GM12865 (cell line): ENCODE data around the gene MMUT.

Source experiments
- DNase-seq: peaks from one replicate; pipeline ENCODE4 v3.0.0; 2010; ENCODE audit warnings: low read depth
- H3K4me3 ChIP-seq: 2 replicates; pipeline ENCODE4 v1.5.1; 2011; ENCODE audit warnings: mild to moderate bottlenecking, low read depth, low read length, control low read depth
- CTCF ChIP-seq: IDR thresholded peaks from 2 replicates; pipeline ENCODE4 v1.5.1; 2011; ENCODE audit warnings: low read length, control low read depth, low read depth, inconsistent platforms; ENCODE audit not compliant: insufficient read depth; ENCODE audit errors: missing control alignments

The MMUT gene

DNA sequence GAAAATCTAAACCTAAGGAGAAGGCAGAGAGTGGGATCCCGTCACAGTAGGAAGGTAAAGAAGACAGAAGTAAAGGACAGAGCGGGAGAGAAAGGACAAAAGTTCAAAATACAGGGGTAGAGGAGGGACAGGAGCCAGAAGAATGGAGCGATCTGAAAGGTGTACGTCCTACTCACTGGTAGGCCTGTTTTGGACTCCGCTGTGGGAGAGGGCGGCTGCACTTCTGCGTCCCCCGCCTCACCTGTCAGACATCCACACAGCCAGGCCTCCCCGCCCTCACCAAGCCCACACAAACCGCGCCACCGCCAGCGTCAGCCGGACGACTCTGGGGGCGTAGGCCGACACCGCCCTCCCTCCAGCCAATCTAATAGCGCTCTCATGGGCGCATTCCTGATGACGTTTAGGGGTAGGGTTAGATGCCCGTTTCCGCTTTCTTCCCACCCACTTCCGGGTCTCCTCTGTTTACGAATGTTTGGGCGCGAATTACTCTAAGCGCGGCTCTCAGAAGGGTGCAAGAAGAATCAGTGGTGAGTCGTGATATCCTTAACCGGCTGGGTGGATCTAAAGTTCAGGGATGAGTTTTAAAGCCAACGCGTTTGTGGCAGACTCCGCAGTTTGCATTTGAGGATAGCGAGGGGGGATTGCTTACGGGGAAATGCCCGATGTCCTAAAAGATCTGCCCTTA lies at the start of gene MMUT, which contains the start of gene CENPQ:
Gene MMUT (minus strand): TSS at position 327 of the 685 bp plus-strand sequence. CDS start 3,787 bp downstream, outside the sequence.
Gene CENPQ (plus strand): TSS at position 444 of the 685 bp plus-strand sequence. CDS start 6,807 bp downstream, outside the sequence.
- peak within 1 kb of the TSS; percentile 85 for H3K4me3 ChIP-seq
- DNase-seq = peak; percentile 93
- no peak for TF ChIP-seq CTCF

GRCh38 chr6:49509342-49509741 lies 46.3 kb upstream of the MMUT start:
- no peak for TF ChIP-seq CTCF
- H3K4me3 ChIP-seq = no peak overlapping the region
- no peak for DNase-seq

DNA sequence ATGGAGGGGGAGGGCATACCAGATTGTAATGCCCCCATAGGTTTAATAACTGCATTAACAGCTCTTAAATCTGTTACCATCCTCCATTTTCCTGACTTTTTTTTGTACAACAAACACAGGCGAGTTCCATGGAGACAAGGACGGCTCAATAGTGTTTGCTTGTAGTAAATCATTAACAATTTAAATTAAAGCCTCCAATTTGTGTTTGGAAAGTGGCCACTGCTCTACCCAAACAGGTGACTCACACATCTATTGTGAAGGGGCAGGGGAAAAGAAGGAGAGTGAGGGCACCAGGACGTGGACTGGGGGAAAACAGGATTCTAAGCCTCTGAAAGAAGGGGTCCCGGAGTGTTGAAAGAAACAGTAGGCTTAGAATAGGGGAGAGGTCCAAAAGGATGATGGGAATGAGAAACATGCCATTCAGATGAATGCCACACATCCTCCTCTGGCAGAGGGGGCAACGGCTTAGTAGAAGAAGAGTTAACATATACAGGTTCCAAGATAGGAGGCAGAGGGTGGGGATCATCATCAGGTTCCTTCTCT lies 43.6 kb upstream of the MMUT start:
- H3K4me3 ChIP-seq = no peak overlapping the region
- TF ChIP-seq CTCF = no peak
- no peak for DNase-seq

GRCh38 chr6:49504666-49505065 lies 41.6 kb upstream of the MMUT start:
- DNase-seq = no peak
- TF ChIP-seq CTCF = no peak
- H3K4me3 ChIP-seq = no peak overlapping the region

DNA sequence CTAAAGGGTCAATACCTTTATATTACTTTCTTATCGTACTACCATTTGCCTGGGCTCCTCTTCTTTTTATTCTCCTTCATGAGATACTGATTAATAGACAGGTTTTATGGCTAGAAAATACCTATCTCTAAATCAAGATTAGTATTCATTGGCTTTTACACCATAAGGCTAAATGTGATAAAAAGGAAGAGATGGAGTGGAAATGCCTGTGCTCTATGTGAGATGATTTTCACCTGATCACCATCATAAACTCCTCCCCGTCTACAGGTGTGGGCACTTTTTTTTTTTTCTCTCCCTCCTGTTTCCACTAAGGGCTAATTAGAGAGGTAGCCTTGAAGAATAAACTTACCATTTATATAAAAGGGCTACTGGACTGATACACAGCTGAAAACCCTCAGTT lies 36.6 kb upstream of the MMUT start, which contains the start of gene GLYATL3:
Gene GLYATL3 (plus strand): TSS at position 301 of the 400 bp plus-strand sequence. CDS start 12,068 bp downstream, outside the sequence.
- no peak for DNase-seq
- no peak for TF ChIP-seq CTCF
- no peak within 1 kb of the TSS for H3K4me3 ChIP-seq

DNA sequence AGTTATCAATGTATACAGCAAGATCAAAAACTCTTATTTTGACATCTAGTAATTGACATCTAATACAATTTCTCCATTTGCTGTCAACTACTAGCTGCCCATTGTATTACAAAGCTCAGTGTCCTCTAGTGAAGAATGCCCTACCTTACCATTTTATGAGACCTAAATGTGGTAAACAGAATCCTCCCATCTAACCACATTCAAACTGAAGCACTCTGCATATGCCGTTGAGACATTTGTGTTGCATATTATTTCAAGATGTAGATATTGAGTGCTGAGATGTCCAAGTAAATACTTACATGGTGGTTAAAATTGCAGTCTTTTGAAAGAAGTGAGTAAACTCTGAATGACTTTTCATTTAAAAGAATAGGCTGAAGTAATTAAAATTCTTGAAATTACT lies 36.1 kb upstream of the MMUT start:
- no peak overlapping the region for H3K4me3 ChIP-seq
- DNase-seq = no peak
- no peak for TF ChIP-seq CTCF
